ENCODE results near the gene CRELD2. TPM values are rescaled to one million over a fixed set of nuclear protein-coding genes. Genes with fewer than 3 reads are reported as not detected.
"Not testable (repeated sequence)": the region's sequence is repeated elsewhere in the genome, so short reads cannot be mapped to it uniquely, and the experiment has no call there.

The CRELD2 gene
- total RNA-seq, 4 donors from 2014 or later: 44.8 to 80.4 (median 65.1) TPM

GRCh38 chr22:49943771-49944398 is 25.5 kb downstream of the CRELD2 start:
- DNase-seq (ENCODE audit: low spot score in 2 of 2): no peak
- WGBS, 2 donors: 83 to 85% methylated on average over 24 of the region's 25 CpGs
- Histone ChIP-seq H3K27ac (peak overlapping the region in 3 of 4 donors; percentile 12 to 29 (median 28)), H3K36me3 (no peaks in the 10 kb centered on the region), H3K27me3 (no peaks in the 10 kb centered on the region), H3K9me3 (no peaks in the 10 kb centered on the region), H3K4me3 (no peak overlapping the region), H3K4me1 (peaks cover 0 to 24% (median 5%) of the 10 kb centered on the region in 4 donors)
- TF ChIP-seq POLR2A (IDR thresholded peaks at IDR 0.05) (no peak), EP300 (IDR thresholded peaks at IDR 0.05) (no peak)
- TF ChIP-seq, protein P1, sequence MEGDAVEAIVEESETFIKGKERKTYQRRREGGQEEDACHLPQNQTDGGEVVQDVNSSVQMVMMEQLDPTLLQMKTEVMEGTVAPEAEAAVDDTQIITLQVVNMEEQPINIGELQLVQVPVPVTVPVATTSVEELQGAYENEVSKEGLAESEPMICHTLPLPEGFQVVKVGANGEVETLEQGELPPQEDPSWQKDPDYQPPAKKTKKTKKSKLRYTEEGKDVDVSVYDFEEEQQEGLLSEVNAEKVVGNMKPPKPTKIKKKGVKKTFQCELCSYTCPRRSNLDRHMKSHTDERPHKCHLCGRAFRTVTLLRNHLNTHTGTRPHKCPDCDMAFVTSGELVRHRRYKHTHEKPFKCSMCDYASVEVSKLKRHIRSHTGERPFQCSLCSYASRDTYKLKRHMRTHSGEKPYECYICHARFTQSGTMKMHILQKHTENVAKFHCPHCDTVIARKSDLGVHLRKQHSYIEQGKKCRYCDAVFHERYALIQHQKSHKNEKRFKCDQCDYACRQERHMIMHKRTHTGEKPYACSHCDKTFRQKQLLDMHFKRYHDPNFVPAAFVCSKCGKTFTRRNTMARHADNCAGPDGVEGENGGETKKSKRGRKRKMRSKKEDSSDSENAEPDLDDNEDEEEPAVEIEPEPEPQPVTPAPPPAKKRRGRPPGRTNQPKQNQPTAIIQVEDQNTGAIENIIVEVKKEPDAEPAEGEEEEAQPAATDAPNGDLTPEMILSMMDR (IDR thresholded peaks at IDR 0.05): no peak

DNA sequence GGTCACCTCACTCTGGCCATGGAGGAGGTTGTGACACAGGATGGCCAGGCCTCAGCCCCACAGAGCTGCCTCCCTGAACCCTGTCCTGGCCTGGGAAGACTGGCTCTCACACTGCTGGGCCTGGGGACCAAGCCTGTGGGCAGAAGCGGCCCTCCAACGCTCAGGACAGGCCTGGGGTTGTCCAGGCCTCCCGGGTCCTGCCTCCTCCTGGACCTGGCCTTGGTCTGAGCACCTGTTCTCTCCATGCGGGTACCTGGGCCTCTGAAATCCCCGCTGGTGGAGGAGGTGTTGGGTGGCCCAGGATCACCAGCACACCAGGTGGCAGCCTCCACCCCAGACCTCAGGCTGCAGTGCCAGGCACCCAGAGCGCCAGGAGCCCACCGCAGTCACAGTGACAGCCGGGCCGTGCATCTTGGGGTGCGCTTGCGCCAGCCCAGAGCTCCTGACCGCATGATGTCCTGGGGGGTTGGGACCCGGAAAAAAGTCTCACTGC is 26.0 kb downstream of the CRELD2 start:
- WGBS, 2 donors: 90 to 94% methylated on average over 3 to 7 of the region's 13 CpGs
- Histone ChIP-seq H3K27ac (peak overlapping the region in 2 of 4 donors; percentile 12 to 29), H3K9me3 (no peaks in the 10 kb centered on the region), H3K4me1 (peaks cover 0 to 24% (median 9%) of the 10 kb centered on the region in 4 donors), H3K27me3 (no peaks in the 10 kb centered on the region), H3K4me3 (no peak overlapping the region), H3K36me3 (no peaks in the 10 kb centered on the region)
- no peak for TF ChIP-seq POLR2A (IDR thresholded peaks at IDR 0.05)
- TF ChIP-seq, protein P1 (IDR thresholded peaks at IDR 0.05): no peak
- no peak for DNase-seq (ENCODE audit: low spot score in 2 of 2)

DNA sequence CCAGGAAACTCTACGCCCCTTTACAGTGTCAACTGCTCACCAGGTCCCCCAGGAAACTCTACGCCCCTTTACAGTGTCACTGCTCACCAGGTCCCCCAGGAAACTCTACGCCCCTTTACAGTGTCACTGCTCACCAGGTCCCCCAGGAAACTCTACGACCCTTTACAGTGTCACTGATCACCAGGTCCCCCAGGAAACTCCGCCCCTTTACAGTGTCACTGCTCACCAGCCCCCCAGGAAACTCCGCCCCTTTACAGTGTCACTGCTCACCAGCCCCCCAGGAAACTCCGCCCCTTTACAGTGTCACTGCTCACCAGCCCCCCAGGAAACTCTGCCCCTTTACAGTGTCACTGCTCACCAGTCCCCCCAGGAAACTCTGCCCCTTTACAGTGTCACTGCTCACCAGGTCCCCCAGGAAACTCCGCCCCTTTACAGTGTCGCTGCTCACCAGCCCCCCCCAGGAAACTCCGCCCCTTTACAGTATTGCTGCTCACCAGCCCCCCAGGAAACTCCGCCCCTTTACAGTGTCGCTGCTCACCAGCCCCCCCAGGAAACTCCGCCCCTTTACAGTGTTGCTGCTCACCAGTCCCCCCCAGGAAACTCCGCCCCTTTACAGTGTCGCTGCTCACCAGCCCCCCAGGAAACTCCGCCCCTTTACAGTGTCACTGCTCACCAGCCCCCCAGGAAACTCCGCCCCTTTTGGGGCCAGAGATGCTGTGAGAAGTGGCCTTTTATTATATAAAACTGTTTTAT is 26.8 kb downstream of the CRELD2 start:
- H3K4me1 ChIP-seq: peaks cover 0 to 28% (median 12%) of the 10 kb centered on the region in 4 donors
- H3K36me3 ChIP-seq; H3K27ac ChIP-seq; DNase-seq (ENCODE audit: low spot score in 2 of 2); H3K9me3 ChIP-seq; H3K4me3 ChIP-seq; H3K27me3 ChIP-seq: not testable (repeated sequence)
- 72 to 85% methylated on average over 9 to 13 of the region's 17 CpGs for WGBS, 2 donors

GRCh38 chr22:49946612-49947295 is 28.3 kb downstream of the CRELD2 start:
- H3K9me3 ChIP-seq: no peaks in the 10 kb centered on the region
- H3K36me3 ChIP-seq: no peaks in the 10 kb centered on the region
- peak overlapping the region in 1 of 4 donors; percentile 95 for H3K27ac ChIP-seq
- 86 to 87% methylated on average over 6 to 17 of the region's 17 CpGs for WGBS, 2 donors
- no peak overlapping the region for H3K4me3 ChIP-seq
- no peak for DNase-seq (ENCODE audit: low spot score in 2 of 2)
- peaks cover 0 to 40% (median 18%) of the 10 kb centered on the region in 4 donors for H3K4me1 ChIP-seq
- H3K27me3 ChIP-seq: no peaks in the 10 kb centered on the region
- TF ChIP-seq, protein P1 (IDR thresholded peaks at IDR 0.05): no peak
- TF ChIP-seq POLR2A (IDR thresholded peaks at IDR 0.05) (no peak), EP300 (IDR thresholded peaks at IDR 0.05) (no peak)

DNA sequence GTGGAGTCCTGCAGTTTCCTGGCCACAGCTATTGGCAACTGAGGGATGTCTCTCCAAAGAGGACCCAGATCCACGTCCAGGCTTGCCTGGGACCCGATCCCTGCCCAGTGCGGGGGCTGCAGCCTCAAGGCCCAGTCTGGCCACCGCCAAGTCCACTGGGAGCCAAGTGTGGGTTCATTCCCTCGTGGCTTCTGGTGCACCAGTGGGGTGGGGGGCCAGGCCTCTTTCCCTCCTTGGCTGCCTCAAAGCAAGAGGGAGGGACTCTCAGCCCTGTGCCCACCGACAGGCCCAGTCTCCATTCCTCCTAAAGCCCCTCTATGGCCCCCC is 28.8 kb downstream of the CRELD2 start:
- H3K27ac ChIP-seq: peak overlapping the region in 1 of 4 donors; percentile 95
- no peaks in the 10 kb centered on the region for H3K27me3 ChIP-seq
- 77 to 84% methylated on average over 4 of the region's 6 CpGs for WGBS, 2 donors
- no peak for DNase-seq (ENCODE audit: low spot score in 2 of 2)
- no peaks in the 10 kb centered on the region for H3K36me3 ChIP-seq
- no peak for TF ChIP-seq POLR2A (IDR thresholded peaks at IDR 0.05)
- no peak for TF ChIP-seq EP300 (IDR thresholded peaks at IDR 0.05)
- TF ChIP-seq, protein P1 (IDR thresholded peaks at IDR 0.05): no peak
- no peaks in the 10 kb centered on the region for H3K9me3 ChIP-seq
- H3K4me1 ChIP-seq: peaks cover 0 to 45% (median 20%) of the 10 kb centered on the region in 4 donors
- H3K4me3 ChIP-seq: no peak overlapping the region

Measured in tibial nerve (tissue), 4 donors.